DND-41 (cell line): ENCODE data around the gene UBAC1.

ENCODE experiments used
- ATAC-seq: fragments of 200-7000 bp; cut with Tn5 transposase; 3 replicates; pipeline ENCODE4 v1.9.1; 2021; ENCODE audit warnings: low read depth; ENCODE audit not compliant: insufficient read depth
- DNase-seq: peaks from one replicate; pipeline ENCODE4 v3.0.0-alpha.2; 2020
- H2AFZ ChIP-seq: 2 replicates; pipeline ENCODE4 v1.6.0; 2012; ENCODE audit warnings: low read depth, low read length
- H3K27ac ChIP-seq: 2 replicates; pipeline ENCODE4 v1.5.1; 2012; ENCODE audit warnings: low read length, inconsistent platforms
- H3K27me3 ChIP-seq: fragments of 200-600 bp; sonication (generic); 2 replicates; pipeline ENCODE4 v1.6.0; 2012; ENCODE audit warnings: low read length, mild to moderate bottlenecking, inconsistent platforms; ENCODE audit not compliant: insufficient read depth, poor library complexity
- H3K36me3 ChIP-seq: 2 replicates; pipeline ENCODE4 v1.5.1; 2012; ENCODE audit warnings: low read length, inconsistent platforms; ENCODE audit not compliant: insufficient read depth
- H3K4me1 ChIP-seq: 2 replicates; pipeline ENCODE4 v1.5.1; 2012; ENCODE audit warnings: mild to moderate bottlenecking, low read length; ENCODE audit not compliant: insufficient read depth
- H3K4me2 ChIP-seq: 2 replicates; pipeline ENCODE4 v1.6.0; 2012; ENCODE audit warnings: mild to moderate bottlenecking, moderate library complexity, low read length, inconsistent platforms; ENCODE audit not compliant: insufficient read depth
- H3K4me3 ChIP-seq, 2 experiments: fragments of 200-600 bp in 1 of 2; shearing (Covaris generic) in 1 of 2; 2 replicates each; pipeline ENCODE4 v1.5.1; 2012 to 2016; ENCODE audit warnings: inconsistent platforms in 2 of 2, low read length in 2 of 2, mild to moderate bottlenecking in 2 of 2, low read depth in 1 of 2, moderate library complexity in 1 of 2
- H3K79me2 ChIP-seq: 2 replicates; pipeline ENCODE4 v1.6.0; 2012; ENCODE audit warnings: low read length, inconsistent platforms; ENCODE audit not compliant: insufficient read depth
- H3K9ac ChIP-seq: 2 replicates; pipeline ENCODE4 v1.6.0; 2012; ENCODE audit warnings: low read depth, mild to moderate bottlenecking, inconsistent platforms, low read length, moderate library complexity
- H3K9me3 ChIP-seq: 2 replicates; pipeline ENCODE4 v1.5.1; 2012; ENCODE audit warnings: low read length, moderate library complexity, mild to moderate bottlenecking, inconsistent platforms; ENCODE audit not compliant: insufficient read depth, severe bottlenecking
- H4K20me1 ChIP-seq: 2 replicates; pipeline ENCODE4 v1.6.0; 2012; ENCODE audit warnings: low read length; ENCODE audit not compliant: insufficient read depth
- CTCF ChIP-seq: IDR thresholded peaks from 2 replicates; pipeline ENCODE4 v1.5.1; 2012; ENCODE audit warnings: borderline replicate concordance, low read length, moderate library complexity, mild to moderate bottlenecking; ENCODE audit not compliant: poor library complexity, severe bottlenecking; ENCODE audit errors: extremely low read depth
- EZH2 ChIP-seq: IDR thresholded peaks from 3 replicates; pipeline ENCODE4 v1.6.1; 2012; ENCODE audit warnings: borderline replicate concordance, low read depth, mild to moderate bottlenecking, moderate library complexity, low read length, inconsistent platforms; ENCODE audit not compliant: severe bottlenecking

UBAC1 gene

GRCh38 chr9:135989157-135989556 lies 28.0 kb upstream of the UBAC1 start:
- no peak overlapping the region for H3K4me3 ChIP-seq
- ATAC-seq (no peak), DNase-seq (no peak)
- H3K4me1 ChIP-seq, result peaks cover 5% of the 10 kb centered on the region; the same call in 1 of the 2 replicates
- H3K27me3 ChIP-seq, result peaks cover 13% of the 10 kb centered on the region
- no peak overlapping the region for H3K9ac ChIP-seq
- H3K79me2 ChIP-seq, result no peaks in the 10 kb centered on the region
- no peak for TF ChIP-seq CTCF
- no peak for TF ChIP-seq EZH2
- no peak overlapping the region for H3K4me2 ChIP-seq
- no peak overlapping the region for H2AFZ ChIP-seq
- H4K20me1 ChIP-seq, result 0 out of 2 replicates have a peak, but pooled peaks cover 2% of the 10 kb centered on the region
- H3K27ac ChIP-seq, result no peak overlapping the region
- no peaks in the 10 kb centered on the region for H3K36me3 ChIP-seq
- no peaks in the 10 kb centered on the region for H3K9me3 ChIP-seq

GRCh38 chr9:135988493-135988892 lies 27.3 kb upstream of the UBAC1 start:
- Histone ChIP-seq H3K79me2 (no peaks in the 10 kb centered on the region), H2AFZ (no peak overlapping the region), H4K20me1 (0 out of 2 replicates have a peak, but pooled peaks cover 2% of the 10 kb centered on the region), H3K4me3 (no peak overlapping the region), H3K27ac (no peak overlapping the region), H3K9me3 (no peaks in the 10 kb centered on the region), H3K27me3 (peaks cover 13% of the 10 kb centered on the region), H3K4me1 (peaks cover 5% of the 10 kb centered on the region; the same call in 1 of the 2 replicates), H3K36me3 (no peaks in the 10 kb centered on the region), H3K4me2 (no peak overlapping the region), H3K9ac (no peak overlapping the region)
- no peak for ATAC-seq
- TF ChIP-seq CTCF (no peak), EZH2 (no peak)
- DNase-seq, result no peak

- DNase-seq, result no peak
- TF ChIP-seq CTCF, result no peak
- no peak for TF ChIP-seq EZH2
- 0 out of 2 replicates have a peak, but pooled peaks cover 2% of the 10 kb centered on the region for H4K20me1 ChIP-seq
Observed at GRCh38 chr9:135987838-135988404, 26.7 kb upstream of the UBAC1 start.

More at GRCh38 chr9:135987838-135988404, 26.7 kb upstream of the UBAC1 start:
- Histone ChIP-seq H3K27ac (no peak overlapping the region), H3K4me3 (no peak overlapping the region), H3K79me2 (no peaks in the 10 kb centered on the region), H3K9ac (no peak overlapping the region), H3K36me3 (no peaks in the 10 kb centered on the region), H3K4me1 (peaks cover 5% of the 10 kb centered on the region; the same call in 1 of the 2 replicates), H3K9me3 (no peaks in the 10 kb centered on the region), H2AFZ (no peak overlapping the region), H3K27me3 (peaks cover 13% of the 10 kb centered on the region), H3K4me2 (no peak overlapping the region)
- no peak for ATAC-seq
